OCI-LY7 (cell line): Measurements from ENCODE around the gene HRH1. TPM values are rescaled to one million over a fixed set of nuclear protein-coding genes. Genes with fewer than 3 reads are reported as not detected.
A peak's percentile ranks its signal among the peaks of the same experiment; 100 is the strongest.

Experiments
- BruUV-seq: library from RNA; stranded (reverse); fragments of 400-500 nt; replicated peaks from 2 replicates; lab custom pipeline; 2021; lab: Mats Ljungman, UMichigan
- CTCF ChIA-PET: fragments of 300-600 bp; sonication (Branson Sonifier 250); formaldehyde crosslinking; loops from one replicate; lab custom pipeline; 2022; ENCODE audit warnings: antibody characterized with exemption; ENCODE audit not compliant: unreplicated experiment; lab: Charles Lee
- POLR2A ChIA-PET: fragments of 300-600 bp; sonication (Branson Sonifier 250); formaldehyde crosslinking; loops from one replicate; lab custom pipeline; 2022; ENCODE audit warnings: antibody characterized with exemption; lab: Charles Lee
- DNase-seq: peaks from one replicate; pipeline ENCODE4 v3.0.0-alpha.2; 2015; ENCODE audit warnings: low spot score
- H2AFZ ChIP-seq: fragments of 200-600 bp; sonication (generic), shearing (Covaris generic); 2 replicates; pipeline ENCODE4 v1.6.1; 2014; ENCODE audit warnings: mild to moderate bottlenecking, antibody characterized with exemption, low read length, moderate library complexity
- H3K27ac ChIP-seq: fragments of 200-600 bp; sonication (generic); 2 replicates; pipeline ENCODE4 v1.5.1; 2014; ENCODE audit warnings: mixed run types, low read depth, mild to moderate bottlenecking, moderate library complexity, low read length, inconsistent platforms; ENCODE audit not compliant: poor library complexity, severe bottlenecking
- H3K36me3 ChIP-seq: fragments of 200-600 bp; sonication (generic); 2 replicates; pipeline ENCODE4 v1.6.1; 2014; ENCODE audit warnings: mild to moderate bottlenecking, antibody characterized with exemption, low read length, moderate library complexity, mixed read lengths; ENCODE audit not compliant: insufficient read depth
- H3K4me1 ChIP-seq: fragments of 200-600 bp; sonication (generic); 2 replicates; pipeline ENCODE4 v1.5.1; 2014; ENCODE audit warnings: mild to moderate bottlenecking, low read length; ENCODE audit not compliant: insufficient read depth, poor library complexity, severe bottlenecking
- H3K4me2 ChIP-seq: fragments of 200-600 bp; sonication (generic); 2 replicates; pipeline ENCODE4 v1.6.1; 2014; ENCODE audit warnings: mild to moderate bottlenecking, low read length
- H3K4me3 ChIP-seq: fragments of 200-600 bp; sonication (generic); 2 replicates; pipeline ENCODE4 v1.5.1; 2014; ENCODE audit warnings: mild to moderate bottlenecking, low read depth, low read length; ENCODE audit not compliant: poor library complexity, severe bottlenecking
- H3K79me2 ChIP-seq: fragments of 200-600 bp; sonication (generic); 2 replicates; pipeline ENCODE4 v1.6.1; 2016; ENCODE audit warnings: low read depth, mild to moderate bottlenecking, low read length, moderate library complexity, mixed read lengths; ENCODE audit not compliant: insufficient read depth
- H3K9me2 ChIP-seq: fragments of 200-600 bp; sonication (generic); 2 replicates; pipeline ENCODE4 v1.6.1; 2016; ENCODE audit warnings: mild to moderate bottlenecking, low read length, mixed read lengths; ENCODE audit not compliant: insufficient read depth
- H3K9me3 ChIP-seq: fragments of 200-600 bp; sonication (generic); 2 replicates; pipeline ENCODE4 v1.6.1; 2014; ENCODE audit warnings: mild to moderate bottlenecking, mixed run types, low read length, mixed read lengths
- H4K20me1 ChIP-seq: fragments of 200-600 bp; sonication (generic); 2 replicates; pipeline ENCODE4 v1.6.1; 2014; ENCODE audit warnings: mild to moderate bottlenecking, antibody characterized with exemption, low read length, moderate library complexity, mixed read lengths; ENCODE audit not compliant: insufficient read depth
- EZH2phosphoT487 ChIP-seq: fragments of 200-600 bp; sonication (generic); IDR thresholded peaks from 2 replicates; pipeline ENCODE4 v1.6.1; 2018; ENCODE audit warnings: low read depth, borderline replicate concordance, mild to moderate bottlenecking, mixed run types, antibody characterized with exemption, low read length, moderate library complexity, mixed read lengths
- intact Hi-C: fragments of 100-400 bp; cut with micrococcal nuclease; formaldehyde crosslinking; loops from one replicate; pipeline ENCODE4 v1.10.0; 2022; ENCODE audit not compliant: unreplicated experiment
- total RNA-seq, 2 experiments: library from RNA; depleted of rRNA in 1 of 2; stranded (reverse); fragments of >200 nt in 1 of 2; shearing (Covaris generic) in 1 of 2; gene quantifications; 2 replicates each; pipeline ENCODE4 v1.2.3, GENCODE V29; 2014 to 2022
- TF ChIP-seq, protein P1 (sequence below): fragments of 200-600 bp; sonication (generic); conservative IDR thresholded peaks from 2 replicates; pipeline ENCODE4 v1.5.1; 2014; ENCODE audit warnings: mild to moderate bottlenecking, antibody characterized with exemption, low read length, moderate library complexity, mixed read lengths

The HRH1 gene
- total RNA-seq, 2 experiments from 2014 or later: not detected

DNA sequence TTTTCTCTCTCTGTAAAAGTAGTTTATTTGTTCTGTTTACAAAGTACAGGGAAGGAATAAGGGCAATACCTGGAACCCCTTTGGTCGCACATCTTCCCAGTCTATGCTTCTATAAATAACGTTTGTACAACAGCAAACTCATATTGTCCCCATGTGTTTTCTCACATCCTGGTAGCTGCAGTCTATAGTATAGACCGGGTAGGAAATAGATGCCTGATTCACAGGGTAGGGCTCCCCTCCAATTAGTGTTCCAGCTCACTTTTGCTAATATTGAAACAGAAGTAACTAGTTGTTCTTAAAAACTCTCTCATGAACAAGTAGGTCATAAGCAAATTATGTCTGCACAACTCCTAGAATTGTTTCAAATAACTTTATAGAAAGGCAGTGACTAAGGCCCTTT, 135.6 kb downstream of the HRH1 start:
- Histone ChIP-seq H3K36me3 (peaks cover 12% of the 10 kb centered on the region; the same call in 1 of the 2 replicates), H3K9me3 (no peaks in the 10 kb centered on the region), H3K4me3 (no peak overlapping the region), H2AFZ (no peak overlapping the region), H3K4me2 (no peak overlapping the region), H3K79me2 (no peaks in the 10 kb centered on the region), H3K9me2 (no peaks in the 10 kb centered on the region), H3K4me1 (peaks cover 24% of the 10 kb centered on the region), H4K20me1 (no peaks in the 10 kb centered on the region; the same call in 1 of the 2 replicates), H3K27ac (no peak overlapping the region)
- POLR2A ChIA-PET: no interaction called here
- CTCF ChIA-PET: no interaction called here
- intact Hi-C loops: no loop called here
- TF ChIP-seq EZH2phosphoT487: no peak
- TF ChIP-seq, protein P1, sequence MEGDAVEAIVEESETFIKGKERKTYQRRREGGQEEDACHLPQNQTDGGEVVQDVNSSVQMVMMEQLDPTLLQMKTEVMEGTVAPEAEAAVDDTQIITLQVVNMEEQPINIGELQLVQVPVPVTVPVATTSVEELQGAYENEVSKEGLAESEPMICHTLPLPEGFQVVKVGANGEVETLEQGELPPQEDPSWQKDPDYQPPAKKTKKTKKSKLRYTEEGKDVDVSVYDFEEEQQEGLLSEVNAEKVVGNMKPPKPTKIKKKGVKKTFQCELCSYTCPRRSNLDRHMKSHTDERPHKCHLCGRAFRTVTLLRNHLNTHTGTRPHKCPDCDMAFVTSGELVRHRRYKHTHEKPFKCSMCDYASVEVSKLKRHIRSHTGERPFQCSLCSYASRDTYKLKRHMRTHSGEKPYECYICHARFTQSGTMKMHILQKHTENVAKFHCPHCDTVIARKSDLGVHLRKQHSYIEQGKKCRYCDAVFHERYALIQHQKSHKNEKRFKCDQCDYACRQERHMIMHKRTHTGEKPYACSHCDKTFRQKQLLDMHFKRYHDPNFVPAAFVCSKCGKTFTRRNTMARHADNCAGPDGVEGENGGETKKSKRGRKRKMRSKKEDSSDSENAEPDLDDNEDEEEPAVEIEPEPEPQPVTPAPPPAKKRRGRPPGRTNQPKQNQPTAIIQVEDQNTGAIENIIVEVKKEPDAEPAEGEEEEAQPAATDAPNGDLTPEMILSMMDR: no peak
- no peak for DNase-seq
- BruUV-seq: no TSS peak

- Histone ChIP-seq H3K4me3 (no peak overlapping the region), H3K9me2 (no peaks in the 10 kb centered on the region), H3K36me3 (peaks cover 12% of the 10 kb centered on the region; the same call in 1 of the 2 replicates), H2AFZ (no peak overlapping the region), H3K79me2 (no peaks in the 10 kb centered on the region), H3K4me1 (peaks cover 24% of the 10 kb centered on the region), H4K20me1 (no peaks in the 10 kb centered on the region; the same call in 1 of the 2 replicates), H3K27ac (no peak overlapping the region), H3K9me3 (no peaks in the 10 kb centered on the region), H3K4me2 (no peak overlapping the region)
- peak; percentile 20 for DNase-seq
- ChIA-PET POLR2A (interaction anchor here (0.6 to 1.2 kb wide), 5 partner anchors 11 to 152 kb away, joined by 3 to 4 read pairs (median 3); partner anchors contain the start of gene ATG7), CTCF (no interaction called here)
- intact Hi-C loops: no loop called here
- TF ChIP-seq EZH2phosphoT487: no peak
- TF ChIP-seq, protein P1: no peak
- BruUV-seq: no TSS peak
Measured at GRCh38 chr3:11290743-11291680, 136.7 kb downstream of the HRH1 start.
